ENCODE measurements around the gene RNPS1.
A peak's percentile ranks its signal among the peaks of the same experiment; 100 is the strongest.
"Not testable (repeated sequence)": the region's sequence is repeated elsewhere in the genome, so short reads cannot be mapped to it uniquely, and the experiment has no call there.

Gene RNPS1

GRCh38 chr16:2253293-2253692, 14.6 kb downstream of the RNPS1 start:
- DNase-seq: no peak

DNA sequence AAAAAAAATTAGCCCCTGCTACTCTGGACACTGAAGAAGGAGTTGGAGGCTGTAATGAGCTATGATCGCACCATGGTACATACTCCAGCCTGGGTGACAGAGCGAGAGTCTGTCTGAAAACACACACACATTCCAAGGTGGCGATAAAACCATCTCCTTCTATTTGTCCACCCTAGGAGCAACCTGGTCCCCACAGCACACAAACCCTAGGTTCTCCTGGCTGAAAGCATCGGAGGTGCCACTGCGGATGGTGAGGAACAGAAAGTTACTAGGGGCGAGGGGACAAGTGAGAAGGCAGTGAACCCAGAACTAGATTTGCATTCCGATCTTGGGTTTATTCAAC, 15.1 kb downstream of the RNPS1 start:
- DNase-seq: no peak

GRCh38 chr16:2251296-2252111, 16.4 kb downstream of the RNPS1 start, which contains the start of gene ECI1:
Gene ECI1, minus strand, starts transcription at chr16:2251587. Its CDS starts 21 bp downstream, at chr16:2251566.
- DNase-seq: peak; percentile 53 to 60

DNA sequence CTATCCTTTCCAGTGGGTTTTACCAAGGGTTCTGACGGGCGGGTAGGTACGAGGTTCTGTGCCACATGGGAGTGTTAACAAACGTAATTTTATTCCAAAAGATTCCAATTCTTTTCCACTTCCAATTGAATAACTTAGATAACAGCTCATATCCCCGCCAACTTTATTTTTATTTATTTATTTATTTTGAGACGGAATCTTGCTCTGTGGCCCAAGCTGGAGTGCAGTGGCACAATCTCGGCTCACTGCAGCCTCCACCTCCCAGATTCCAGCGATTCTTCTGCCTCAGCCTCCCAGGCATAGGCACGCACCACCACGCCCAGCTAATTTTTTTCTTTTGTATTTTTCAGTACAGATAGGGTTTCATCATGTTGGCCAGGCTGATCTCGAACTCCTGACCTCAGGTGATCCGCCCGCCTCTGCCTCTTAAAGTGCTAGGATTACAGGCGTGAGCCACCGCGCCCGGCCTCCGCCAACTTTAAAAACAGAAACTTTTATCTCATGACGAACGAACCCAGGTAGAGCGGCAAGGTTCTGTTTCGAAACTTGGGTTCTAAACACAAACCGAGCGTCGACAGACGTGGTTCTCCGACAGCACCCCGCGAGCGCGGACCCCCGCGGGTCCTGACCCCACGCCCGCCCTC, 17.2 kb downstream of the RNPS1 start:
- peak; percentile 25 to 29 for DNase-seq

DNA sequence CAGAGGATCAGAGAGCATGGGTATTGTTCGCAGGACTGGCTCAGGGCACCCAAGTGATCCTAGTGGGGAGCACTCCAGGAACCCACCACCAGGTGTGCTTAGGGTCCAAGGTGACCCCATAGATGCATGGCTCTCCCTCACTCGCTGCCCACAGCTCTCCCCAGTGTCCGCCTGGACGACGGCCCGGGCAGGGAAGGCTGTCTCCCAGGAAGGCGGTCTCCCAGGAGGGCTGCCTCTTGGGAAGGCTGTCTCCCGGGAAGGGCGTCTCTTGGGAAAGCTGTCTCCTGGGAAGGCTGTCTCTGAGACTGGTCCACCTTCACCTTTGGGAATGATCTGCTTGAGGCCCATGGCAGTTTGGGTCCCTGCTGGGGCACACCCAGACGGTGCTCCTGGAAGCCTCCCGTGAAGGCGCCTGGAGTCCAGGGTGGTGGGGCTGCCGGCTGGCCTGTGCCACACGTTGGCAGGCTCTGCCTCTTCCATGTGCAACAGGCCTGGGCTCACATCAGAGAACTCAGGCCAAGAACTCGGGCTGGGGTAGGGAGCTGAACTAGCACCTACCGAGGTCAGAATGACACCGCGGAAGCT, 21.5 kb downstream of the RNPS1 start:
- no peak for DNase-seq

GRCh38 chr16:2244926-2245795, 22.8 kb downstream of the RNPS1 start:
- DNase-seq: no peak

GRCh38 chr16:2244301-2244700, 23.6 kb downstream of the RNPS1 start:
- no peak for DNase-seq

GRCh38 chr16:2243781-2244180, 24.1 kb downstream of the RNPS1 start:
- DNase-seq: no peak

DNA sequence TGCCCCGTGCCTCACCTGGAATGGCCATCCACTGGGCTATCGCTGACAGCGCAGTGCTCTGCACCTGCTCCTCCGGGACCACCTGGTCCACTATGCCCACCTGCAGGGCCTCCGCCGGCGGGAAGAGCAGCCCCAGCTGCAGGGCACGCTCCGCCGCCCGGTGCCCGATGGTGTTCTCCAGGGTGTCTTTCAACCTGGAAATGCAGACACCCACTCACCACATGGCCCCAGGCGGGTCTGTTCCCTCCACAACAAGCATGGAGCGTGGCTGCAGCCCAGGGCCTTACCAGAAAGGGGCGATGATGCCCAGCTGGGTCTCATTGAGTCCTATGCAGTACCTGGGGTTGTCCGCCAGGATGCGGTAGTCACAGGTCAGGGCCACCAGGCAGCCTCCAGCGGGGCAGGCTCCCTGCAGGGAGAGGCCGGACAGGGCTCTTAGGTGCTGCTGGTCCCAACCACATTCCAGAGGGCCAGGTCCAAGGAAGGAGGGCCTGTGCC, 24.8 kb downstream of the RNPS1 start:
- DNase-seq: no peak

DNA sequence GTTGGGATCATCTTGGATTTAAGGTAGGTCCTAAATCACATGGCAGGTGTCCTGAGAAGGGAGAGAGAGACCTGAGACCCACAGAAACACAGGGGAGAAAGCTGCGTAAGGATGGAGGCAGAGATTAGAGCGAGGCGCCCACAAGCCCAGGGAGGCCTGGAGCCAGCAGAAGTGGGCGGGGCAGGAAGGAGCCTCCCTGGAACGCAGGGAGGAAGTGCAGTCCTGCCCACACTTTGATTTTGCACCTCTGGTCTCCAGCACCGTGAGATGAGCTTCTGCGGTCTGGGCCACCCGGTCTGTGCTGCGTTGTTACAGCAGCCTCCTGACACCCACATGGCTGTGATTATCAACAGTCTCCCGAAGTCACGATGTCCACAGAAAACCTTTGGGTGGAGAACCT, 25.3 kb downstream of the RNPS1 start:
- no peak for DNase-seq

DNA sequence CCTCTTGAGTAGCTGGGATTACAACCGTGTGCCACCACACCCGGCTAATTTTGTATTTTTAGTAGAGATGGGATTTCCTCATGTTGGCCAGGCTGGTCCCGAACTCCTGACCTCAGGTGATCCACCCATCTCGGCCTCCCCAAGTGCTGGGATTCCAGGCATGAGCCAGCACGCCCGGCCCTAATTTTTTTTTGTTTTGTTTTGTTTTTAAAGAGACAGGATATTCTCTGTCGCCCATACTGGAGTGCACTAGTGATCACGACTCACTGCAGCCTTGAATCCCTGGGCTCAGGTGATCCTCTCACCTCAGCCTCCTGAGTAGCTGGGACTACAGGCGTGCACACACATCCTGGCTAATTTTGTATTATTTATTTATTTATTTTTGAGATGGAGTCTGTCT, 27.6 kb downstream of the RNPS1 start:
- DNase-seq: not testable (repeated sequence)

DNA sequence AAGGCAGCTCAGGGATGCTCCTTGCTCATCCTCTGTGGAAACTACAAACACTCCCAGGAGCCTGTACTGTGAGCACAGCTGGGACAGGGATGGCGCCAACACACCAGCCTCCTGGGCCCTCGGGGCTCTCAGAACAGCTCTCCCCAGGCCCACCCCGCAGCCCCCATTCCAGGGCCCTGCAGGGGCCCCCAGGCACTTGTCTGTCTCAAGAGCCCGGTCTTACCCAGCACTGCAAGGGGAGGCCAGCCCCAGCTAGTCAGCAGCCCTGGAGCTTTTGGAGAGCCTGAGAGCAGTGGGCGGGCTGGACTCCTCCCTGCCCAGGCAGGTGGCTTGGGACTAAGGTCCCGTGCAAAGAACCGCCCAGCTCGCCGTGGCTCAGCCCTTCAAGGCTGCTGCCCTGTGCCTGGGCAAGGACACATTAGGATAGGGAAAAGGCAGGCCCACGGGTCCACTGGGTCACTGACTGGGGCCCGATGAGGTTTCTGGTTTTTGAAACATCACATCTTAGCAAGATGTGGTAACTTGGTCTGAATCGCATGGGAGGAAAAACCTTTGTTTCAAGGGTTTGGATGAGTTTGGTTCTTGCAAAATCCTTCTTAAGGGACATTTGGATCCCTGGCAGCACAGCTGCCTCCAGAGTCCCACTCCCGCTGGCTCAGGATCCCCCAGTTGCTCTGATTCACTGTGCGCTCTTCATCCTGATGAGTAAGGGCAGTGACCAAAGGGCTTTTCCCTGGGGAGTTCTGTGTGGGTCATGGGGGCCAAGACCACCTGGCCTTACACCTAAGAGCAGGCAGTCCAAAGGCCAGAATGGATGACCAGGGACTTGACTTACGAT, 28.9 kb downstream of the RNPS1 start:
- no peak for DNase-seq

DNA sequence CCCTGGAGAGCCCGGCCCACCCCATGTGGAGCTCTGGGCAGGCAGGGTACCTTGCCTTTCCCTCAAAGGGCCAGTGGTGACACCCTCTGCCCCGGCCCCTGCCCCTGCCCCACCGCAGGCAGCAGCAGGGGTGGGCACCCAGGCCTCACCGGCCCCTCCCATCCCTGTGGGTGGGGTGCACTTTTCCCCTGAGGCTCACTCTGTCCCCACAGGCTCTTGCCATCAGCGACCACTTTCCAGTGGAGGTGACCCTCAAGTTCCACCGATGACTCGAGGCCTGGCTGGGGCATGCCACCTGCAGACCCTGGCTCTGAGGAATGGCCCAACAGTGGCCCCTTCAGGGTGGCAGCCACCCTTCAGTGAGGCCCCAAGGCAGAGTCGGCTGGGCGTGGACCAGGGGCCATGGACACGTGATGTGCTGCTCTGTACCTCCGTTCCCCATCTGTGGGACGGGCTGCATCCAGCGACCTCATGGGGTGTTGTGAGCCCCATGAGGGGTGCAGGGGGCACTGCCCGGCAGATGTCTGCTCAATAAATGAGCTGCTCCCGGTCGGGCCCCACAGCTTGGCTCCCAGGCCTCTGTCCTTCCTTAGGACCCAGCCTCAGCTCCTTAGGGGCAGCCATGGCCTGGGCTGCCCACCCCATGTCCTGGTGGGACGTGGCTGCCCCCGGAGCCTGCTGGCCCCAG, 29.6 kb downstream of the RNPS1 start:
- DNase-seq: no peak

DNA sequence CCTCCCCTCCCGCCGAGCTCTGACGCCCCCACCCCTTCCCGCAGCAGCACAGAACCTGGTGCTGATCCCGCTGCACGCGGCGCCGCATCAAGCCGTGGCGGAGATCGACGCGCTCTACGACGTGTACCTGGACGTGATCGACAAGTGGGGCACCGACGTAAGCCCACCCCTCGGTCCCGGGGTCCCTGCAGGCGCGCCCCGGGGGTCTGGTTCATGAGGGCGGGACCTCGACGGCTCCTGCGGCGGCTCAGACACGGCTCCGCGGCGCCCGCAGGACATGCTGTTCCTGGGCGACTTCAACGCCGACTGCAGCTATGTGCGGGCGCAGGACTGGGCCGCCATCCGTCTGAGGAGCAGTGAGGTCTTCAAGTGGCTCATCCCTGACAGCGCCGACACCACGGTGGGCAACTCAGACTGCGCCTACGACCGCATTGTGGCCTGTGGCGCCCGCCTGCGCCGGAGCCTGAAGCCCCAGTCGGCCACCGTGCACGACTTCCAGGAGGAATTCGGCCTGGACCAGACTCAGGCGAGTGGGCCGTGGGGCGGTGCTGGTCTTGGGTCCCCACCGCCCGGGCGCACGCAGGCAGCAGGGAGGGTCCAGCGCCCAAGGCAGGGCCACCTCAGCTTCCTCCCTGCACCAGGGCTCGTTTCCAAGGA, 30.3 kb downstream of the RNPS1 start:
- DNase-seq: no peak

DNA sequence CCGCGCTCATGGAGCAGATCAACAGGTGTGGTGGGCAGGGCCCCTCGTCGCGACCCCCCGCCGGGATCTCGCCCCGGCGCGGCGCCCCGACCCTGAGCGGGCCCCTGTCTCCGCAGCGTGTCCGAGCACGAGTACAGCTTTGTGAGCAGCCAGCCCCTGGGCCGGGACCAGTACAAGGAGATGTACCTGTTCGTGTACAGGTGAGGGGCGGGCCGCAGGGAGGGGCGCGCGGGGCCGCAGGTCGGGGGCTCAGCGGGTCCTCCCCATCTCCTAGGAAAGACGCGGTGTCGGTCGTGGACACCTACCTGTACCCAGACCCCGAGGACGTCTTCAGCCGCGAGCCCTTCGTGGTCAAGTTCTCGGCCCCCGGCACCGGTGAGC, 30.8 kb downstream of the RNPS1 start:
- DNase-seq: no peak

DNA sequence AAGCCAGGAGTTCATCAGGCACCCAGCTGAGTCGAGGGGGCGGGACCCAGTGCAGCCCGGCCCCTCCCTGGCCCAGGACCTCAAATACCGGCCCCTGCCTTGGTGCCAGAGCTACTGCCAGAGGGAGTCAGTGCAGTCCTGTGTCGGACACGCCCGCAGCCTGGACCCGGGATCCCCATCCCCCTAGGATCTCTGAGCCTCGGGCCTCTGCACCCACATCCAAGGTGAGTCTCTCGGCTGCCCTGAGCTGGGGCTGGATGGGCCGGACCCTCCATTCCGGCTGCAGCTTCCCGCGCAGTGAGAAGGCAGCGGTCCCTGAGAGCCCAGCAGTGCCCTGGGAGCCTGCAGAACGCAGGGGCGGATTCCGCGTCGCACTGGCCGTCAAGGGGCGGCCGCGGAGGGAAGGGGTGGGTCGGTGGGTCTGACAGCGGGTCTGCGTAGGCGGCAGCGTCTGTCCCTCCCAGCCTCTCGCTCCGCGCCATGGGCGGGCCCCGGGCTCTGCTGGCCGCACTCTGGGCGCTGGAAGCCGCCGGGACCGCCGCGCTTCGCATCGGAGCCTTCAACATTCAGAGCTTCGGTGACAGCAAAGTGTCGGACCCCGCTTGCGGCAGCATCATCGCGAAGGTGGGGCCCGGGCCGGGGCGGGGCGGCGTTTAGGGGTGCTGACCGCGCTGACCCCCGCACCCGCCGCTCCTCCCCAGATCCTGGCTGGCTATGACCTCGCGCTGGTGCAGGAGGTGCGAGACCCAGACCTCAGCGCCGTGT, 31.4 kb downstream of the RNPS1 start, which contains the start of gene DNASE1L2:
DNASE1L2 (plus strand) TSS at position 108 of the 765 bp plus-strand sequence; CDS start at position 481, 373 bp downstream.
- no peak for DNase-seq

GRCh38 chr16:2235695-2236336, 32.1 kb downstream of the RNPS1 start:
- DNase-seq: no peak

GRCh38 chr16:2235234-2235651, 32.7 kb downstream of the RNPS1 start:
- no peak for DNase-seq

DNA sequence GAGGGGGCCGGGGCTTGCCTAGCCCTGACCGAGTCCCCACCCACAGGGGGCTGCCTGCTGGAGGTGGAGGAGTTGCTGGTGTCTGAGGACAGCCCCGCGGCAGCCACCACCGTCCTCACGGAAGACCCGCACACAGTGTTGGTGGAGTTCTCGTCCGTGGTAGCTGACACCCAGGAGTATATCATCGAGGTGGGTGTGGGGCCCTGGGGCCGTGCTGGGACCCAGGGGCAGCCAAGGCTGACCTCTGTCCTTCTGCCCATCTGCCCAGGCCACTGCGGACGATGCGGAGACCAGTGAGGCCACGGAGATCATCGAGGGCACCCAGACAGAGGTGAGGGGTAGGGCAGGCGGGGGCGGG, 33.1 kb downstream of the RNPS1 start:
- no peak for DNase-seq
